HepG2 (cell line): Measurements from ENCODE around the gene NKPD1. TPM values are rescaled to one million over a fixed set of nuclear protein-coding genes. Genes with fewer than 3 reads are reported as not detected.
A peak's percentile ranks its signal among the peaks of the same experiment; 100 is the strongest.

Source experiments
- ATAC-seq: fragments of 200-7000 bp; cut with Tn5 transposase; 3 replicates; pipeline ENCODE4 v1.9.1; 2020; ENCODE audit warnings: mild to moderate bottlenecking, moderate library complexity
- BruUV-seq: library from RNA; stranded (reverse); fragments of 400-500 nt; replicated peaks from 2 replicates; lab custom pipeline; 2021; lab: Mats Ljungman, UMichigan
- CTCF ChIA-PET: fragments of 300-600 bp; formaldehyde crosslinking; extraction: SDS; loops from one replicate; lab custom pipeline; 2021; ENCODE audit warnings: low total read pairs, inconsistent platforms, low intra/inter-chr PET ratio; lab: Yijun Ruan, JAX
- POLR2A ChIA-PET: fragments of 350-600 bp; sonication (Branson Sonifier 250); formaldehyde crosslinking; loops from one replicate; lab custom pipeline; 2020; ENCODE audit warnings: antibody characterized with exemption, inconsistent platforms; lab: Yijun Ruan, JAX
- DNase-seq: peaks from one replicate; pipeline ENCODE4 v3.0.0-alpha.2; 2015; ENCODE audit warnings: low spot score
- FAIRE-seq: peaks from 3 replicates; lab custom pipeline; 2011; peaks lifted over from hg19 to GRCh38; lab: Jason Lieb, UNC
- H2AFZ ChIP-seq: one replicate; pipeline ENCODE4 v1.6.1; 2011; ENCODE audit warnings: low read length, inconsistent platforms
- H3K27ac ChIP-seq: fragments of 300-600 bp; 3 replicates; pipeline ENCODE4 v1.8.0; 2011; ENCODE audit warnings: mixed run types, mild to moderate bottlenecking, mixed read lengths, low read length, inconsistent platforms; ENCODE audit not compliant: insufficient read depth; ENCODE audit errors: extremely low read length
- H3K27me3 ChIP-seq, 2 experiments: fragments of 200-600 bp in 1 of 2; 2 replicates in 1 of 2; 3 replicates in 1 of 2; pipeline versions ENCODE4 v1.6.0 to v1.8.0; 2011; ENCODE audit warnings: low read length in 2 of 2, mild to moderate bottlenecking in 2 of 2, moderate library complexity in 2 of 2, inconsistent platforms in 1 of 2; ENCODE audit not compliant: insufficient read depth in 2 of 2, control insufficient read depth in 1 of 2
- H3K36me3 ChIP-seq, 2 experiments: fragments of 200-600 bp in 1 of 2; replicated peaks in 1 of 2; 2 replicates in 1 of 2; 3 replicates in 1 of 2; pipeline versions ENCODE4 v1.5.1 to v1.8.0; 2011; ENCODE audit warnings: low read length in 2 of 2, inconsistent platforms in 1 of 2; ENCODE audit not compliant: insufficient read depth in 2 of 2, control insufficient read depth in 1 of 2
- H3K4me1 ChIP-seq: 2 replicates; pipeline ENCODE4 v1.5.1; 2012; ENCODE audit warnings: low read length, inconsistent platforms; ENCODE audit not compliant: insufficient read depth
- H3K4me2 ChIP-seq: 2 replicates; pipeline ENCODE4 v1.6.0; 2011; ENCODE audit warnings: low read depth, low read length, inconsistent platforms
- H3K4me3 ChIP-seq, 3 experiments: fragments of 200-600 bp in 1 of 3; sonication (generic), shearing (Covaris generic) in 1 of 3; replicated peaks in 1 of 3; 2 replicates each; pipeline ENCODE4 v1.5.1; 2011 to 2016; ENCODE audit warnings: low read length in 3 of 3, inconsistent platforms in 2 of 3, low read depth in 2 of 3, mild to moderate bottlenecking in 2 of 3, control low read depth in 1 of 3, mixed read lengths in 1 of 3; ENCODE audit not compliant: insufficient read depth in 1 of 3
- H3K79me2 ChIP-seq: one replicate; pipeline ENCODE4 v1.6.1; 2011; ENCODE audit warnings: low read length, inconsistent platforms; ENCODE audit not compliant: insufficient read depth
- H3K9ac ChIP-seq: 2 replicates; pipeline ENCODE4 v1.6.0; 2011; ENCODE audit warnings: mild to moderate bottlenecking, low read depth, low read length, inconsistent platforms; ENCODE audit not compliant: insufficient read depth
- H3K9me3 ChIP-seq: 2 replicates; pipeline ENCODE4 v1.5.1; 2012; ENCODE audit warnings: mild to moderate bottlenecking, low read length
- H4K20me1 ChIP-seq: 2 replicates; pipeline ENCODE4 v1.6.0; 2011; ENCODE audit warnings: inconsistent platforms, mild to moderate bottlenecking, low read length, moderate library complexity; ENCODE audit not compliant: insufficient read depth
- BHLHE40 ChIP-seq: IDR thresholded peaks from 2 replicates; pipeline ENCODE4 v1.6.1; 2011; ENCODE audit warnings: low read length, improper control_type of control experiment
- GABPB1 ChIP-seq: IDR thresholded peaks from 2 replicates; pipeline ENCODE4 v1.6.1; 2016; ENCODE audit warnings: mild to moderate bottlenecking, missing genetic modification reagents, moderate library complexity, missing compliant biosample characterization
- HOXA3 ChIP-seq: sonication (generic); formaldehyde crosslinking; IDR thresholded peaks from 2 replicates; pipeline ENCODE4 v1.5.0; 2020; ENCODE audit warnings: missing genetic modification reagents
- KAT2B ChIP-seq: fragments of 150-350 bp; IDR thresholded peaks from 2 replicates; pipeline ENCODE4 v1.6.1; 2014; ENCODE audit warnings: low read depth, low read length, borderline replicate concordance
- MTA1 ChIP-seq: sonication (generic); formaldehyde crosslinking; IDR thresholded peaks from 2 replicates; pipeline ENCODE4 v1.4.0; 2020; ENCODE audit warnings: missing genetic modification reagents, mild to moderate bottlenecking, borderline replicate concordance
- NONO ChIP-seq, 2 experiments: fragments of 450-650 bp in 1 of 2; sonication (generic) in 1 of 2; formaldehyde crosslinking in 1 of 2; IDR thresholded peaks in 1 of 2; conservative IDR thresholded peaks in 1 of 2; 2 replicates each; pipeline versions ENCODE4 v1.6.1 to v1.8.0; 2017 to 2022; ENCODE audit warnings: mild to moderate bottlenecking in 1 of 2, missing genetic modification reagents in 1 of 2, moderate library complexity in 1 of 2
- PTBP1 ChIP-seq: fragments of 200-400 bp; formaldehyde crosslinking; IDR thresholded peaks from 2 replicates; pipeline ENCODE4 v1.6.1; 2018; ENCODE audit warnings: low read length, low read depth; ENCODE audit not compliant: poor library complexity, severe bottlenecking
- WIZ ChIP-seq: sonication (generic); formaldehyde crosslinking; IDR thresholded peaks from 2 replicates; pipeline ENCODE4 v1.5.1; 2020; ENCODE audit warnings: mild to moderate bottlenecking, missing genetic modification reagents
- XBP1 ChIP-seq: sonication (generic); formaldehyde crosslinking; IDR thresholded peaks from 2 replicates; pipeline ENCODE4 v1.5.0; 2020; ENCODE audit warnings: missing genetic modification reagents
- ZBTB38 ChIP-seq: sonication (generic); formaldehyde crosslinking; IDR thresholded peaks from 2 replicates; pipeline ENCODE4 v1.5.1; 2020; ENCODE audit warnings: mild to moderate bottlenecking, missing genetic modification reagents
- ZBTB39 ChIP-seq: sonication (generic); formaldehyde crosslinking; IDR thresholded peaks from 2 replicates; pipeline ENCODE4 v1.5.0; 2020; ENCODE audit warnings: missing genetic modification reagents
- ZBTB7A ChIP-seq: sonication (generic); formaldehyde crosslinking; IDR thresholded peaks from 2 replicates; pipeline ENCODE4 v1.8.0; 2022; ENCODE audit warnings: mild to moderate bottlenecking, missing genetic modification reagents
- ZC3H13 ChIP-seq: sonication (generic); formaldehyde crosslinking; IDR thresholded peaks from 2 replicates; pipeline ENCODE4 v1.8.1; 2023; ENCODE audit warnings: mild to moderate bottlenecking, missing genetic modification reagents, moderate library complexity
- ZFY ChIP-seq: sonication (generic); formaldehyde crosslinking; IDR thresholded peaks from 2 replicates; pipeline ENCODE4 v1.4.0; 2020; ENCODE audit warnings: missing genetic modification reagents
- ZNF260 ChIP-seq: sonication (generic); formaldehyde crosslinking; IDR thresholded peaks from 2 replicates; pipeline ENCODE4 v1.4.0; 2020; ENCODE audit warnings: missing genetic modification reagents, low read depth, mild to moderate bottlenecking, borderline replicate concordance
- ZNF343 ChIP-seq: sonication (generic); formaldehyde crosslinking; IDR thresholded peaks from 2 replicates; pipeline ENCODE4 v1.4.0; 2020; ENCODE audit warnings: mild to moderate bottlenecking, missing genetic modification reagents
- ZNF431 ChIP-seq: sonication (generic); formaldehyde crosslinking; IDR thresholded peaks from 2 replicates; pipeline ENCODE4 v1.9.0; 2022; ENCODE audit warnings: missing genetic modification reagents, low read depth, mild to moderate bottlenecking, borderline replicate concordance
- ZNF501 ChIP-seq: sonication (generic); formaldehyde crosslinking; IDR thresholded peaks from 2 replicates; pipeline ENCODE4 v1.5.1; 2020; ENCODE audit warnings: mild to moderate bottlenecking, moderate library complexity, missing genetic modification reagents
- ZNF569 ChIP-seq: sonication (generic); formaldehyde crosslinking; IDR thresholded peaks from 2 replicates; pipeline ENCODE4 v1.5.0; 2020; ENCODE audit warnings: mild to moderate bottlenecking, missing genetic modification reagents, moderate library complexity, borderline replicate concordance
- ZNF589 ChIP-seq: sonication (generic); formaldehyde crosslinking; conservative IDR thresholded peaks from 2 replicates; pipeline ENCODE4 v1.8.0; 2022; ENCODE audit warnings: mild to moderate bottlenecking, moderate library complexity, missing genetic modification reagents
- ZNF782 ChIP-seq: sonication (generic); formaldehyde crosslinking; IDR thresholded peaks from 2 replicates; pipeline ENCODE4 v1.4.0; 2020; ENCODE audit warnings: missing genetic modification reagents, mild to moderate bottlenecking, borderline replicate concordance
- ZNF841 ChIP-seq: sonication (generic); formaldehyde crosslinking; IDR thresholded peaks from 2 replicates; pipeline ENCODE4 v1.8.1; 2023; ENCODE audit warnings: missing genetic modification reagents, borderline replicate concordance
- WGBS: methylation state at CpG from one replicate; pipeline ENCODE4 v1.1.6; 2017; ENCODE audit warnings: low lambda C conversion rate; 5-methylcytosine and 5-hydroxymethylcytosine counted together
- in situ Hi-C: cut with HindIII; loops from 2 replicates; pipeline ENCODE4 v1.10.0; 2017; ENCODE audit warnings: low pct_unique_long_range_greater_than_20kb; ENCODE audit not compliant: extremely low pct_ligation_motif_present
- intact Hi-C: fragments of 100-400 bp; cut with micrococcal nuclease; formaldehyde crosslinking; loops from one replicate; pipeline ENCODE4 v1.10.0; 2022; ENCODE audit not compliant: unreplicated experiment
- polyA plus RNA-seq, 8 experiments: library from polyadenylated mRNA; depleted of rRNA in 3 of 8; stranded (reverse) in 7 of 8; unstranded in 1 of 8; fragments of >200 nt; fragmentation: Illumina TruSeq in 4 of 8; extraction: Trizol in 4 of 8; gene quantifications; 2 replicates each; pipeline versions ENCODE4 v1.2.1 to v1.2.3, GENCODE V29; 2011 to 2016; ENCODE audit warnings: low read depth in 4 of 8, missing spikeins in 1 of 8, mixed read lengths in 1 of 8; ENCODE audit not compliant: insufficient read depth in 1 of 8
- total RNA-seq, 5 experiments: library from RNA; depleted of rRNA; stranded (reverse); fragments of >200 nt; fragmentation: Illumina TruSeq; extraction: Trizol; gene quantifications; 2 replicates each; pipeline ENCODE4 v1.2.3, GENCODE V29; 2016; ENCODE audit warnings: low read depth in 1 of 5
- TF ChIP-seq, protein P1 (sequence below): sonication (generic); formaldehyde crosslinking; IDR thresholded peaks from 2 replicates; pipeline ENCODE4 v1.8.1; 2023; ENCODE audit warnings: missing genetic modification reagents, mild to moderate bottlenecking, borderline replicate concordance

Gene NKPD1
- total and polyA plus RNA-seq, 2 of the 13 experiments (the other 11 are each of a cell fraction or from before 2014, with no cell fraction given) = 0.03 TPM; not detected in 1

- H2AFZ ChIP-seq = no peak overlapping the region
- H3K4me2 ChIP-seq = peak overlapping the region; percentile 75
- in situ Hi-C loops (no loop called here), intact Hi-C loops (no loop called here)
- H3K27ac ChIP-seq = peak overlapping the region; percentile 50
- peak overlapping the region in 2 of 3 experiments; percentile 43 to 60; a peak in 5 of 6 replicates for H3K4me3 ChIP-seq
- H4K20me1 ChIP-seq = no peaks in the 10 kb centered on the region
- CTCF ChIA-PET = no interaction called here
- POLR2A ChIA-PET = interaction anchor here (1.4 to 2.6 kb wide), 2 partner anchors 17 to 25 kb away, joined by 3 to 23 read pairs; partner anchors contain the start of genes BLOC1S3 and TRAPPC6A
- H3K36me3 ChIP-seq = no peaks in the 10 kb centered on the region
- WGBS = 50% methylated on average over 63 of the region's 69 CpGs
- H3K9me3 ChIP-seq = no peaks in the 10 kb centered on the region
- DNase-seq (no peak), ATAC-seq (peak; percentile 9), FAIRE-seq (no peak)
- H3K9ac ChIP-seq = 0 out of 2 replicates have a peak overlapping the region, but pooled peaks have one; percentile 22
- peaks cover 0 to 26% of the 10 kb centered on the region in 2 experiments; a peak in 3 of 5 replicates for H3K27me3 ChIP-seq
- peaks cover 68% of the 10 kb centered on the region for H3K4me1 ChIP-seq
- H3K79me2 ChIP-seq = no peaks in the 10 kb centered on the region
- no TSS peak for BruUV-seq
- no peak for TF ChIP-seq KAT2B
- no peak for TF ChIP-seq ZBTB39
- peak; percentile 37; the same call in 1 of the 2 replicates for TF ChIP-seq ZBTB38 (CRISPR knock-in tag)
- TF ChIP-seq ZBTB7A (CRISPR knock-in tag) = 0 out of 2 replicates have a peak, but pooled peaks have one; percentile 23
- TF ChIP-seq ZFY = peak; percentile 30; the same call in 1 of the 2 replicates
- no peak for TF ChIP-seq ZNF589 (CRISPR knock-in tag)
- no peak for TF ChIP-seq ZNF782
- no peak for TF ChIP-seq ZNF343 (CRISPR knock-in tag)
- TF ChIP-seq BHLHE40 = peak; percentile 76
- peak; percentile 62 for TF ChIP-seq PTBP1
- no peak for TF ChIP-seq ZNF260
- TF ChIP-seq WIZ (CRISPR knock-in tag) = no peak
- no peak for TF ChIP-seq ZNF841
- TF ChIP-seq ZNF569 (CRISPR knock-in tag) = no peak
- TF ChIP-seq, protein P1, sequence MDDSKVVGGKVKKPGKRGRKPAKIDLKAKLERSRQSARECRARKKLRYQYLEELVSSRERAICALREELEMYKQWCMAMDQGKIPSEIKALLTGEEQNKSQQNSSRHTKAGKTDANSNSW = no peak
- TF ChIP-seq GABPB1 = peak; percentile 49; the same call in 1 of the 2 replicates
- no peak for TF ChIP-seq XBP1 (CRISPR knock-in tag)
- peak; percentile 48 for TF ChIP-seq HOXA3 (CRISPR knock-in tag)
- TF ChIP-seq NONO (IDR thresholded peaks at IDR 0.05) = no peak
- 0 out of 2 replicates have a peak, but pooled peaks have one; percentile 2 for TF ChIP-seq NONO (CRISPR knock-in tag; conservative IDR thresholded peaks at IDR 0.05)
- peak; percentile 45; the same call in 1 of the 2 replicates for TF ChIP-seq MTA1 (CRISPR knock-in tag)
- TF ChIP-seq ZNF501 = peak; percentile 19; the same call in 1 of the 2 replicates
- TF ChIP-seq ZC3H13 (CRISPR knock-in tag) = 0 out of 2 replicates have a peak, but pooled peaks have one; percentile 41
- TF ChIP-seq ZNF431 = no peak
These were observed 7.3 kb downstream of the NKPD1 start for GRCh38 chr19:45153339-45154063.
